Testis (tissue), 2 donors: ENCODE results near the gene TP53AIP1.

Source experiments
- CTCF ChIP-seq, 3 experiments: fragments of 450-650 bp in 2 of 3; fragments of 200-600 bp in 1 of 3; sonication (generic) in 1 of 3; IDR thresholded peaks; one replicate each; pipeline ENCODE4 v1.5.1; 2016 to 2019; ENCODE audit warnings: antibody characterized with exemption in 3 of 3, mild to moderate bottlenecking in 2 of 3, moderate library complexity in 1 of 3
- POLR2A ChIP-seq: fragments of 450-650 bp; IDR thresholded peaks from one replicate; pipeline ENCODE4 v1.6.1; 2017; ENCODE audit warnings: antibody characterized with exemption, mild to moderate bottlenecking, moderate library complexity

GRCh38 chr11:128894685-128895084 is 48.0 kb downstream of the TP53AIP1 start:
- TF ChIP-seq CTCF (IDR thresholded peaks at IDR 0.05) (no peak), POLR2A (no peak)
